Epithelial cell of prostate (primary cell): ENCODE measurements around the gene CUL4A.
A peak's percentile ranks its signal among the peaks of the same experiment; 100 is the strongest.

Experiments
- DNase-seq: peaks from one replicate; pipeline ENCODE4 v3.0.0-alpha.2; 2011; ENCODE audit warnings: low read depth, low spot score
- H3K27ac ChIP-seq: fragments of 450-650 bp; 2 replicates; pipeline ENCODE4 v1.5.1; 2017; ENCODE audit warnings: mild to moderate bottlenecking

The CUL4A gene

GRCh38 chr13:113178896-113179167 lies 30.6 kb upstream of the CUL4A start:
- DNase-seq, result no peak
- H3K27ac ChIP-seq, result no peak overlapping the region

GRCh38 chr13:113179374-113180230 lies 29.8 kb upstream of the CUL4A start:
- H3K27ac ChIP-seq, result no peak overlapping the region

GRCh38 chr13:113182046-113182445 lies 27.4 kb upstream of the CUL4A start:
- H3K27ac ChIP-seq, result no peak overlapping the region
- DNase-seq, result no peak

More at GRCh38 chr13:113179374-113180230, 29.8 kb upstream of the CUL4A start:
- DNase-seq, result no peak

- no peak for DNase-seq
- H3K27ac ChIP-seq, result no peak overlapping the region
Measured at GRCh38 chr13:113183450-113184129, 25.8 kb upstream of the CUL4A start.

GRCh38 chr13:113184568-113185440 lies 24.6 kb upstream of the CUL4A start:
- H3K27ac ChIP-seq, result no peak overlapping the region
- no peak for DNase-seq

- peak overlapping the region; percentile 53 for H3K27ac ChIP-seq
- no peak for DNase-seq
Measured at GRCh38 chr13:113186061-113186900, 23.1 kb upstream of the CUL4A start.

- DNase-seq, result peak; percentile 90
- peak overlapping the region; percentile 53 for H3K27ac ChIP-seq
Measured at GRCh38 chr13:113187263-113187669, 22.1 kb upstream of the CUL4A start.

GRCh38 chr13:113187883-113188665 lies 21.3 kb upstream of the CUL4A start:
- DNase-seq, result no peak
- peak overlapping the region; percentile 53 for H3K27ac ChIP-seq

GRCh38 chr13:113190181-113190580 lies 19.2 kb upstream of the CUL4A start:
- no peak for DNase-seq
- no peak overlapping the region for H3K27ac ChIP-seq

GRCh38 chr13:113192279-113192678 lies 17.1 kb upstream of the CUL4A start:
- H3K27ac ChIP-seq, result no peak overlapping the region
- no peak for DNase-seq

GRCh38 chr13:113192902-113193301 lies 16.5 kb upstream of the CUL4A start:
- no peak for DNase-seq
- no peak overlapping the region for H3K27ac ChIP-seq

GRCh38 chr13:113195360-113195759 lies 14.1 kb upstream of the CUL4A start:
- no peak for DNase-seq

GRCh38 chr13:113196970-113197737 lies 12.3 kb upstream of the CUL4A start:
- H3K27ac ChIP-seq, result no peak overlapping the region
- DNase-seq, result no peak

More at GRCh38 chr13:113195360-113195759, 14.1 kb upstream of the CUL4A start:
- H3K27ac ChIP-seq, result no peak overlapping the region

GRCh38 chr13:113201815-113202214 lies 7.6 kb upstream of the CUL4A start:
- no peak for DNase-seq
- no peak overlapping the region for H3K27ac ChIP-seq

- no peak for DNase-seq
- no peak overlapping the region for H3K27ac ChIP-seq
Measured at GRCh38 chr13:113202912-113203311, 6.5 kb upstream of the CUL4A start.

GRCh38 chr13:113203507-113204377 lies 5.7 kb upstream of the CUL4A start:
- no peak for DNase-seq
- H3K27ac ChIP-seq, result no peak overlapping the region

- DNase-seq, result no peak
Measured at GRCh38 chr13:113204378-113204734, 5.1 kb upstream of the CUL4A start.

More at GRCh38 chr13:113204378-113204734, 5.1 kb upstream of the CUL4A start:
- no peak overlapping the region for H3K27ac ChIP-seq
